ENCODE data around the gene GRAP. TPM values are rescaled to one million over a fixed set of nuclear protein-coding genes. Genes with fewer than 3 reads are reported as not detected.

Gene GRAP
- total RNA-seq, 1 donor: not detected

DNA sequence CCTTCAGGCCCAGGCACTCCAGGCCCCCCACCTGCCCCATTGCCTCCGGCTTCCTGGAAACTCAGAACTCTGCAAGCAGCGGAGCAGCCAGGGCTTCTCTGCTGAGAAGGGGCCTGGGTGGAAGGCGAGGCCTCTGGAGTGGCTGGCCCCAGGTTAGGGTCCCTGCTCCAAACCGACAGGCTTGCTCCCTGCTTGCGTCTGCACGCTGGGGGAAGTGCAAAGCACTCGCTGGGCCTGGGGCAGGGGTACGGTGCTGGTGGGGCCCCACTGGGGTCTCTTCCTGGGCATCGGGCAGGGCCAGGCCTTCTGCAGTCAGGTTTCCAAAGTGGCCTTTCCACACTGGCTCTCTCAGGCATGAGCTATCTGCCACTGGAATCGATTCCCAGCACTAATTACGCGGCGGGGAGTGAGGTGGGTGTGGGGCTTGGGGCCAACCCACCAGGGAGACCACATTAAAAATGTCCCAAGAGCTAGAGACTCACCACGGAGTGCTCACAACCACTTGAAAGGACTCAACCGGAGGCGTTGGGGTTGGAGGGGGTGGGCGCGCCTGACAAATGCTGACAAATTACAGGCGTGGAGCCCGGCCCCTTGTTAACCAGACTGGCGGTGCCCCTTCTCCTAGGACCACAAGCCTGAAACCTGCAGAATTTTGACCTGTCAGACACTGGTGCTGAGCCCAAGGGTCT lies 60.1 kb downstream of the GRAP start:
- TF ChIP-seq, protein P1, sequence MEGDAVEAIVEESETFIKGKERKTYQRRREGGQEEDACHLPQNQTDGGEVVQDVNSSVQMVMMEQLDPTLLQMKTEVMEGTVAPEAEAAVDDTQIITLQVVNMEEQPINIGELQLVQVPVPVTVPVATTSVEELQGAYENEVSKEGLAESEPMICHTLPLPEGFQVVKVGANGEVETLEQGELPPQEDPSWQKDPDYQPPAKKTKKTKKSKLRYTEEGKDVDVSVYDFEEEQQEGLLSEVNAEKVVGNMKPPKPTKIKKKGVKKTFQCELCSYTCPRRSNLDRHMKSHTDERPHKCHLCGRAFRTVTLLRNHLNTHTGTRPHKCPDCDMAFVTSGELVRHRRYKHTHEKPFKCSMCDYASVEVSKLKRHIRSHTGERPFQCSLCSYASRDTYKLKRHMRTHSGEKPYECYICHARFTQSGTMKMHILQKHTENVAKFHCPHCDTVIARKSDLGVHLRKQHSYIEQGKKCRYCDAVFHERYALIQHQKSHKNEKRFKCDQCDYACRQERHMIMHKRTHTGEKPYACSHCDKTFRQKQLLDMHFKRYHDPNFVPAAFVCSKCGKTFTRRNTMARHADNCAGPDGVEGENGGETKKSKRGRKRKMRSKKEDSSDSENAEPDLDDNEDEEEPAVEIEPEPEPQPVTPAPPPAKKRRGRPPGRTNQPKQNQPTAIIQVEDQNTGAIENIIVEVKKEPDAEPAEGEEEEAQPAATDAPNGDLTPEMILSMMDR (IDR thresholded peaks at IDR 0.05; ENCODE audit: insufficient read depth, low read depth, low read length): no peak
- no peak for DNase-seq (ENCODE audit: low read depth)
- H3K4me3 ChIP-seq (ENCODE audit: low read depth, low read length): no peak overlapping the region

DNA sequence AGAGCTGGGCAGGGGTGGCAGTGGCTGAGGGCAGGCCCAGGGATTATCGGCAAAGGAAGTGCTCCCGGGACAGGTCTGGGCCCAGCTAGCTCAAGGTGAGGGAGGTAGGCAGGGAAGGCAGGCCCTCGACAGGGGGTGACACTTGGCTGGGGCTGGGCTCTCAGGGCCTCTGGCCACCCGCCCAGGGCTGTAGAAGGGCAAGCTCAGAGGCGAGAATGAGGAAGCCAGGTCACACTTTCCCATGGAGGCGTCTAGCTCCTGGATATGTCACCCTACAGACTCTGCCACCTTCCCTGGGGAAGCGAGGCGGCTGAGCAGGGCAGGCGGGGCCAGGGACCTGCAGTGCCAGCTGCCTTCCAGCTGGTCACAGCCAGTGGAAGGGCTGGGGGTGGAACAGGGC lies 61.3 kb downstream of the GRAP start:
- DNase-seq (ENCODE audit: low read depth): no peak
- TF ChIP-seq, protein P1 (IDR thresholded peaks at IDR 0.05; ENCODE audit: insufficient read depth, low read depth, low read length): no peak
- H3K4me3 ChIP-seq (ENCODE audit: low read depth, low read length): no peak overlapping the region

DNA sequence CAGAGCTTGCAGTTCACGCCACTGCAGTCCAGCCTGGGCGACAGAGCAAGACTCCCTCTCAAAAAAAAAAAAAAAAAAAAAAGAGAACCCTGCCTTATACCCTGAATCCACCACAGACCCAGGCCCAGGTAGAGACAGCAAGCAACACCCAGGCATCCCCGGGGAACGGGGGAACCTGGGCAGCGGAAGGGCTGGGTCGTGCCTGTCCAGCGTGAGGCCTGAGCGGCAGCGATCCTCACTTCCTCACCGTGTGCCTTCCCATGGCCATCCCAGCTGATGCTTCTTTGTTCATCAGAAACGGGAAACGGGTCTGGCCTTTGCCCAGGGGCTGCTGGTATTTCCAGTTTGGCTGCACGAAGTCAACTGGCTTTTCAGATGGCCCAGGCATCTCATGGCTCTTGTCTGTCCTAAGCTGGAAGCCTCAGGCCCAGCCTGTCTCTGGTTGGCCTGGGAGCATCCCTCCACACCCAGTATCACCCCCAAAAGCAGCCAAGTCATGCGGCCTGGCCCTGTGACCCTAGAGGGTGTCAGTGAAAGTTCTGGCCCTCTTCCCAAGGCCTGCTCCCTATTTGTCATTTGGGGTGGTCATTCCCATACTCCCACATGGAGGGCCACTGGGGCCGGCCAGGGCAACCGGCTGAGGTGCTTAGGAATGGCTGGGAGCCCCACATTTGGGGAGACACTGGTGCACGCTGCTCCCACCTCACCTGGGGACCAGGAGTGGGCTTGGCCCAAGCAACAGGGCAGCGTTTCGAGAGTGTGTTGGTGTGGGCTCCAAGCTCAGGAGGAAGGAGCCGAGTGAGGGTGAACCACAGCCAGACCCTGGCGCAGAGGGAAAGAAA lies 62.3 kb downstream of the GRAP start:
- no peak for DNase-seq (ENCODE audit: low read depth)
- TF ChIP-seq, protein P1 (IDR thresholded peaks at IDR 0.05; ENCODE audit: insufficient read depth, low read depth, low read length): no peak
- no peak overlapping the region for H3K4me3 ChIP-seq (ENCODE audit: low read depth, low read length)

DNA sequence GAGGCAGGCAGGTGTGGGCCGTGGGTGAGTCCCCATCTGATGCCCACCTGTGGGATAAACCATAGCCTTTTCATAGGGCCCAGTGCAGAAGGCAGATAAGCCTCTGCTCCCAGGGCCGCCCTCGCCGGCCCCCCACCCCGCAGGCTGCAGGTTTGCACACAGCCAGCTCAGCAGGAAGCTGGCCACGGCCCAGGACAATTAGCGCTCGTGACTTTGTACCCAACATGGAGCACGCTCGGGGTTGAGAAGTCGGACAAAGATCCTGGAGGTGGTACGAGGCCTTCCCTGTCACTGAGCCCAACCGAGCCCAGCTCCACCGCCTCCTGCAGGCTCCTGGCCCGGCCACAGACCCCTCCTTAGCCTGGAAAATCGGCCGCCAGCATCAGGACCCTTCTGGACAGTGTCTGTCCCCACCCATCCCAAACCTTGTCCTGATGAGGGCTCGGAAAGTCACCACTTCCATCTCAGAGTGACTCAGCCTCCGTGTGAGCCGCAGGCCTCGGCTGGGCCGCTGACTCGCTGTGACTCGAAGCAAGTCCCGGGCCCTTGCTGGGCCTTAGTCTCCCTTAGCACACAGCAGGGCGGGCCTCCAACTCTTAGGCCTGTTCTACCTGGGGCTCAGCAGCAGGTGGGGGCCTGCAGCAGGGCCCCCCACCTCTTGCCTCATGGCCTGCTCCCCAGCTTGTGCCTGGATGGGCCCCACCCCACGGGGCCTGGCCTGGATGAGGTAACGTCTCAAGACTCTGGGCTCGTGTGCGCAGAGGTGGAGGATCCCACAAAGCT lies 64.9 kb downstream of the GRAP start:
- DNase-seq (ENCODE audit: low read depth): peak; percentile 50
- TF ChIP-seq, protein P1 (IDR thresholded peaks at IDR 0.05; ENCODE audit: insufficient read depth, low read depth, low read length): no peak
- no peak overlapping the region for H3K4me3 ChIP-seq (ENCODE audit: low read depth, low read length)

DNA sequence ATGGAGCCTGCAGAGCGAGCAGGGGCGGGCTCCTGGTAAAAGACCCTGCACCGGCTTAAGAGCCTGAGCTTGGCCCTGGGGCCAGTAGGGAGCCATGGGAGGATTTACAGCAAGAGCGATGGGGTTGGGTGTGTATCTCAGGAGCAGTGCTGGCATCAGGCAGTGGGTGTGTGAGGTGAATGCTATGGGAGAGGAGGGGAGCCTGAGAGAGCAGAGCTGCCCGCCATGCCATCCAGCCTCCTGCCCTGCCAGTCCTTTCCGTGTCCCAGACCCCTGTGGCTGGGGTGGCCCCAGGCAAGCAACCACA lies 65.5 kb downstream of the GRAP start:
- no peak overlapping the region for H3K4me3 ChIP-seq (ENCODE audit: low read depth, low read length)
- DNase-seq (ENCODE audit: low read depth): no peak
- TF ChIP-seq, protein P1 (IDR thresholded peaks at IDR 0.05; ENCODE audit: insufficient read depth, low read depth, low read length): no peak

DNA sequence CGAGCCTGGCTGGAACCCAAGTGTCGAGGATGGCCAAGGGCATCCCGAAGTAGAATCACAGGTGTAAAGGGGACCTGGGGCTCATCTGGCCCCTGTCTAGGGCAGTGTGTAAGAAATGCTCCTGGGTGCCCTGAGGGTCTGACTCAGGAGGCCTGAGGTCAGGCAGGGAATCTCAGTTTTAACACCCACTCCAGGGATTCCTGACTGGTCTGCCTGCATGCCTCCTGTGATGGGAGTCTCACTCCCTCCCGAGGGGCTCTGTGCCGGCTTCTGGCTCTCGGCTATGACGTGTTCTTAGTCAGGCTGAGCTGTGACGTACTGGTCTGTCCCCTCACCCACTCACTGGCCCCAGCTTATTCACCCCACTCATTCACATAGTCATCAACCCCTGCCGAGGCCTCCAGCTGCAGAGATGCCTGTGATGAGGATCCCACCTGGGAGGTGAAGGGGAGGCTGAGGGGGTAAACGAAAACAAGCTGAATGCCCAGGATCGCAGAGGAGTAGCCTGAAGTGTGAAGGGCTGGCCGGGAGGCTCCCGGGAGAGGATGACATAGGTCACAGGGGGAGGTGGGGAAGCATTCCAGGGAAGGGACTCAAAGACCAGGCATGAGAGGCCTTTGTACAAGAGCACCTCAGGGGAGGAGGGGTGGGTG lies 65.9 kb downstream of the GRAP start:
- TF ChIP-seq, protein P1 (IDR thresholded peaks at IDR 0.05; ENCODE audit: insufficient read depth, low read depth, low read length): no peak
- DNase-seq (ENCODE audit: low read depth): peak; percentile 12
- H3K4me3 ChIP-seq (ENCODE audit: low read depth, low read length): no peak overlapping the region

All from fibroblast of villous mesenchyme (primary cell).